Measurements from ENCODE around the gene CCDC197.

Gene CCDC197

DNA sequence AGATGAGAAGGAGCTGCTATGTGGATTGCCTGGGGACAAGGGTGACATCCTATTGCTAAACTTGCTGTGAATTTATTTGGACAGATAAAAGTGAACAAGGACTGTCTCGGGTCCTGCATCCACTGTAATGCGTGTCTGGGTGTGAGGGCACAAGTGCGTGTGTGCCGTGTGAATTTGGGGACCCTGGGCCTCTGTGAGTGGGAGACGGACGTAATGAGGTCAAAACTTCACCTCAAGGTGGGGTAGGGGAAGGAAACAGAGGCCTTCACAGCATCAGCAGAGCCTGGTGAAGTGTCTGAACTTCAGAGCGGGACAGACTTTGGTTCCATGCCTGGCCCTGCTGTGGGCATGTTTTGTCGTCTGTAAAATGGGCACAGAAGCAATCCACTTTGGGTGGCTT, 35.5 kb upstream of the CCDC197 start:
- DNase-seq (ENCODE audit: low read depth in 2 of 2) = no peak

DNA sequence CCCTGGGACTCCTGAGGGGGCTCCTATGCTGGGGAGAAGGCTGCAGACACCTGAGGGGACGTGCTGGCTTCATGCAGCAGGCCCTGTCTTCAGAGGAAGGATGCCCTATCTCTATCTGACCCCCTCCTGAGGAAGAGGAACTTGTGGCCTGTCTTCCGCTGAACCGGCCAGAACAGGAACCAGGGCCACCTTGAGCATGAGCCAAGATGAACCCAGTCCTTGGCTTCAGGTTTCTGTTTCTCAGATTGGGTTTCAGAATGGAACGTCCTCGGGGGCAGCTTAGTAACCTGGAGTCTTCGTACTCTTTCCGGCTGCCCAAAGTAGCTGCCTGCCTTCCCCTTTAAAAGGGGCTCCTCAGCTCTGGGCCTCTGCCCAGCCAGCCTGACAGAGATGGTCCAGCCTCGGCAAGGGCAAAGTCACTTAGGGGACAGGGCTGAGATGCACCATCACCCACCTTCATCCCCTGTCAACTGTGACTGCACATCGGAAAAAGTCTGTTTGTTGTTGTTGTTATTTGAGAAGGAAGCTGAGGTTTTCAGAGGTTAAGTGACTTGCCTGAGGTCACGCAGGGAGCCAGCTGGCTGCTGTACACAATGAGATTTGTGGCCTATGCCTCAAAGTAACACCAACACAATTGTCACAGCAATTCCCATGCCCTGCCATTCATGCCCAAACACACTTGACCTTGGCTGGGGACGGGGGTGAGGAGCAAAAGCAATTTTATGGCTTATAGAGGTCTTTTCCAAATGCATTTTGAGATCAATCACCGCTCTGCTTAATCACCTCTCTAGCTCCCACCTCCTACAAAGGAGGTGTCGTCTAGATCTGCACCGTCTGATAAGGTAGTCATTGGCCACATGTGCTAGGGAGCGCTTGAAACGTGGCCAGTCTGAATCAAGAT, 34.1 kb upstream of the CCDC197 start:
- no peak for DNase-seq (ENCODE audit: low read depth in 2 of 2)

DNA sequence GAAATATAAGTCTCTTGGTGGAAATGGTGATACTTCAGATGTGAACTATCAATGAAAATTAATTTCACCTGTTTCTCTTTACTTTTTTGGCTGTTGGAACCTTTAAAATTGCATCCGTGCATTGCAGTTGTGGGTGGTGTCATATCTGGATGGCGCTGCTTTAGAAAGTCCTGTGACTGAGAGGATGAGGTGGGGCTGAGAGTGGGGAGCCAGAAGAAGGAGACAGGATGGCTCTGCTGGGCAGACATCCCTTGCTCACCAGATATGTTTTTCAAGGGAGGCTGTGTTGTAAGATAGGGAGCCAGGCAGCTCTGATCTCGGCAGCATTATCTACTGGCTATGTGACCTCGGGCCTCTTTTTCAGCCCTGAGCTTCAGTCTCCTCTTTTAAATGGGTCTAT, 33.4 kb upstream of the CCDC197 start:
- DNase-seq (ENCODE audit: low read depth in 2 of 2) = no peak

DNA sequence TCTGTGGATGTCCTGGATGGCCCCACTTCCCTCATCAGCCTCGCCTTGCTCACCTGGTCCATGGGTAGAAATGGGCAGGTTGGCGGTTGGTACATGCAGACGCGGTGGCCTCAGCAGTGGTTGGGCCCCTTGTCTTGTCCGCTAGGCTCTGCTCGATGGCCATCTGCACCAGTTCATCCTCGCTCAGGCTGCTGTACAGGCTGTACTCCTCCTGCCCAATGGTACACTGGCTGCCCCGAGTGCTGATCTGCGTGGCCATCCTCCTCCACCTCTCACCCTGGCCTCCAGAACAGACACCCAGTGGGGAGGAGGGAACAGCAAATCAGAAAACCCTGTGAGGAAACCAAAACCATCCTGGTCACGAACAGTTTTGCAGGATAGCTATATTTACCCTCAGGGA, 32.8 kb upstream of the CCDC197 start:
- no peak for DNase-seq (ENCODE audit: low read depth in 2 of 2)

DNA sequence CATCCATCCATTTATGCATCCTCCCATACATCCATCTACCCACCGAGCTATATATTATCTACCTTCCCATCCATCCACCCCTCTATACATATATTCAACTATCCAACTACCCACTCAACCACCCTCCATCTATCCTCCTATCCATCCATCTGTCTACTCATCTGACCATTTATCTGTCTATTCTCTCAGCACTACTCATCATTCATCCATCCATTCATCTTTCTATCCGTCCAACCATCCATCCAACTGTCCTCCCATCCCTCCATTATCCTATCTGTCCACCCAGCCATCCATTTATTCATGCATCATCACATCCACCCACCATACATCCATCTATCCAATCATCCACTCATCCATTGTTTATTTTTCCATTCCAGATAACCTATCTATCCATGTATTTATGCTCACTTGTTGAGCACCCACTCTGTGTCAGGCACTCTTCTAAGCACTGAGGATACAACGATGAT, 32.2 kb upstream of the CCDC197 start:
- DNase-seq (ENCODE audit: low read depth in 2 of 2) = no peak

DNA sequence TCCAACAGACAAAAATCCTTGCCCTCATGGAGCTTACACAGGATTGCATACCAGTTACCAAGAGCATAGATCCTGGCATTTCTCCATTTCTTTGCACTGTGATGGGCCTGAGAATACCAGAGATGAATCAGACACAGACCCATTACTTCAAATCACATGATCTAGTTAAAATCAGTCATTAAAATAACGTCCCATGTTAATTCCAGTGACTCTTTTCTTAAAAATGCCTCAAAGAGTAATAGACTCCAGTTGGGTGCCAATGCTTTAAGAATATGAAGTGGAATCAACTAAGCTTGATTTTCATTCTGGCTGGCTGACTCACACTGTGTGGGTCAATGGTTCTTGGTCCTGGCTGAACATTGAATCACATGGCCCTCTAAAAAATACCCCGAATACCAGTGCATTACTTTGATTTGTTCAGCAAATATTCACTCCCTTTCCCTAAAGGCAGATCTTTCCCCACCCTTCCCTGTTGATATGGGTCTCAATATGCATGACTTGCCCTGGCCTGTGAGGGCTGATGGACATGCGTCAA, 31.7 kb upstream of the CCDC197 start:
- DNase-seq (ENCODE audit: low read depth in 2 of 2) = no peak

DNA sequence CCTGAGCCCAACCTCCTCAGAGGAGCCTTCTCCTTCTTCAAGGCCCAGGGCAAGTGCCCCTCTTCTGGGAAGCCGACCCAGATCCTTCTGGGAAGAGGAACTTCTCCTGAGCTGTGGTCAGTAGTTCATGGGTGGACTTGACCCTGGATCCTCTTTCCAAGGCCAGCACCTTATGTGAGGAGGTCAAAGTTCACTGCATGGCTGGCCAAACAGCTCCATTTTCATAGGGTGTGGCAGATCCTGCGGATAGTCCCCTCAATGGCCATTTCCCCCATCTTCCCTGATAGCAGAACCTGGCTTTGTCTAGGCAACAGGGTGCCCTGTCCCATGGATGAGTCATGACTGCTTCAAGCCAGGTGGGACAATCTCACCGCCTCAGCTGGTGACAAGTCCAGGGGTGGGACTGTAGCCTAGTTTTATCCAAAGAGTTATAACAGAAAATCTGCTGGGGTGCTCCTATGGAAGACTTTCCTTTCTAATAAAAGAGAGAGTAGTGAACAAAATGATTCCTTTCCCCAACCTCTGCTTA, 31.1 kb upstream of the CCDC197 start:
- no peak for DNase-seq (ENCODE audit: low read depth in 2 of 2)

DNA sequence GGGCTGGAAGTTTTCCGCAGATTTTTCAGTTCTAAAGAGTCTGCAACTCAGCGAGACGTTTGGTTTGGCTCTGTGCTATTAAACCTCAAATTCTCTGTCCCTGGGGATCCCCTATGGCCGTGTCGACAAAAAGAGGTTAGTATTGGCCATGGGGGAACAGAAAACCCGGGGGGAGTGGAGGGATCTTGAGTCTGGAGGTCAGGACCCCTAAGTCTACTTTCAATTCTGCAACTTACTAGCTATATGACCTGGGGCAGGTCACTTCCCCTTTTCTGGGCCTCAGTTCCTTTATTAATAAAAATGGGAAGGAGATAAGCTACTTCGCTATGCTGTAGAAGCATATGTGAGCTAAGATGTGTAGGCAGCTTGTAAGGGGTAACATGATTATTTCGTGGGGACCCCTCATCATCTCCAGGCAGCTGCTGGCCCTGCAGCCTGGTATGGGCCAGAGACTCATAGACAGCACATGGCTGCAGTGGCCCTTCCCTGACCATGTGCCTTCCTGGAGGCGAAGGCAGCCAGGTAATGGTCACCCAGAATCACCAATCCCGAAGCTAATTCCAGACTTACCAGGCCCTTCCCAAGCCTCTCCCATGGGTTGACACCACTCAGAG, 29.4 kb upstream of the CCDC197 start:
- no peak for DNase-seq (ENCODE audit: low read depth in 2 of 2)

DNA sequence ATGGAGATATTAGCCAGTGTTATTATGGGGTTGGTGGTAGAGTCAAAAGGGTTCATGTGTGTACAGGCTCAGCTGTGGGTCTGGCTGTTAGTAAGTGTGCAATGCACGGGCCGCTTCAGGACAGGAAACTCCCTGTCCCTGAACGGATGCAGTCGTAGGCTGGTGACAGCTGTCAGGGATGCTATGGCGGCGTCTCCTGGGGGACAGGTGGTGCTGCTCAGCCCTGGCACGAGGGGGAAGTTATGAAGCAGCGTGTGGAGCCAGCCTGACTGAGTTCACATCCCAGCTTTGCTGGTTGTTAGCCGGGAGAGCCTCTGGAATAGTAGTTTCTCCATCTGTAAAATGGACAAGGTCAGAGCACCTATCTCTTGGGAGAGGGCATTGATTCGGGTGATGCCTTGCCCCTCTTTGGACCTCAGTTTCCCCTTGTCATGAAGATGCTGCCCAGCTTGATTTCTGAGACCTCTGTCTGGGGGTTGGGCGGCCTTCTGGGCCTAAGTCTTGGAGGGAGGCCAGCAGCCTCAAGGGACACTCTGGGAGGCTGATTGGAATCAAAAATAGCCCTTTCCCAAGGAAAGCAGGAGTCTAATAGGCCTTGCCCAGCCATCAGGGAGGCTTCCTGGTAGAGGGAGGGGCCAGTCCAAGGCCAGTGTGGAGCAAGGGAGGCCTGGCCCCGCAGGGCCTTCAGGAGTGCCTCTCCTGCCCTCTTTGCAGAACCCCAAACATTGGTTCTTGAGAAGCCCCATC, 27.8 kb upstream of the CCDC197 start:
- DNase-seq (ENCODE audit: low read depth in 2 of 2) = no peak

DNA sequence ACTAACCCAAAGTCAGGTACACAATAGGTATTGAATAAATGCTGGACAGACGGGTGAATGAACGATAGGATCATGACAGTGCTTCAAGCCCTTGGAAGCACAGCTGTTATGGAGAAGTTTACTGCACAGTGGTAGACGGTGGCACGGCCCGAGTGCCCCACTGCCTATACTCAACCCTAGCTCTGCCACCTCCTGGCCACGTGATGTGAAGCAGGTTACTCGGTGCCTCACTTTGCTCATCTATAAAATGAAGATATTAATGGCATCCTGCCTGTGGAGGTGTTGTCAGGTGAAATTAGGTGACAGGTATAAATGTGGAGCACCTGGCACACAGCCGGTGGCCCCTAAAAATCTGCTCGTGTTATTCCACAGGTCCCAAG, 26.5 kb upstream of the CCDC197 start:
- peak; percentile 41 to 55 for DNase-seq (ENCODE audit: low read depth in 2 of 2)

DNA sequence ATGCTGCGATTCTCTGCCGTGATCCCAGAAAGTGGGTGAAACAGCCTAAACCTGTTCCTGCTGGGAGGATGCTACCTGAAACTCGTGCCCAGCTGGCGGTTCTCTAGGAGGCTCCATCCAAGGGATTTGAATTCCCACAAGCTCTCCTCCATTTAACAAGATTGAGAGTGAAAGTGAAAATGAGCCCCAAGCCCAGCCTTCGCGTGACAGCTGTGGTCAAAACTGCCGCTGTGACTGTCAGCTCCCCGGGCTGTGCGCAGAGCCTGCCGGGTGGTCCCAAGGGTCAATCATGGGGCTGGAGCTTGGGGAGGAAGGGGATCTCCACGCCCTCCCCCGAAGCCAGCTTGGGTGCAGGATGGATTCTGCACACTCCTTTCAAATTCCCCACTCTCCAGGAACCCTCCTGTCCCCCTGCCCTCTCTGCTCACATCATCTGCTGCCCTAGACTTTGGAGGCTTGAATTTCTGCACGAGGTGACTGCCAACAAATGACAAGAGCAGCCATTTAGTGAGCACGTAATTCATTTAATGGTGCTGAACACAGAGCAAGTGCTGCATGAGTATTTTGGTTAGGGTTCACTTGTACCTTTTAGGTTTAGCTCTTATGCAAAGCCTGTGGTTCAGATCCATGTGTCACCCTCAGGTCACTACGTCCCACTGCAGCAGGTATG, 26.0 kb upstream of the CCDC197 start:
- DNase-seq (ENCODE audit: low read depth in 2 of 2) = no peak

DNA sequence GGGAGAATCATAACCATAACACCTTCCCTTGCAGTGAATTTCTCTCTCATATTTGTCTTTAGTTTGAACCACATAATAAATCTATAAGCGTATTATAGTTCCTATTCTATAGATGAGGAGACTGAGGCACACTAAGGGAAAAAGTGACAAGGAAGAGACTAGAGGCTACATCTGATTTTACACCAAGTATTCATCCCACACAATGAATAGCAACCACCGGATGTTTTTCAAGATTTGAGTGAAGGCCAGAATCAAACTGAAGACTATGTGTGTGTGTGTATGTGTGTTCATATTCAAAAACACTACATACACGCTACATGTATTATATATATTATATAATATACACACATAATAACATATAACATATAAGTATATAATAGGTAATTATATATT, 25.5 kb upstream of the CCDC197 start:
- no peak for DNase-seq (ENCODE audit: low read depth in 2 of 2)

DNA sequence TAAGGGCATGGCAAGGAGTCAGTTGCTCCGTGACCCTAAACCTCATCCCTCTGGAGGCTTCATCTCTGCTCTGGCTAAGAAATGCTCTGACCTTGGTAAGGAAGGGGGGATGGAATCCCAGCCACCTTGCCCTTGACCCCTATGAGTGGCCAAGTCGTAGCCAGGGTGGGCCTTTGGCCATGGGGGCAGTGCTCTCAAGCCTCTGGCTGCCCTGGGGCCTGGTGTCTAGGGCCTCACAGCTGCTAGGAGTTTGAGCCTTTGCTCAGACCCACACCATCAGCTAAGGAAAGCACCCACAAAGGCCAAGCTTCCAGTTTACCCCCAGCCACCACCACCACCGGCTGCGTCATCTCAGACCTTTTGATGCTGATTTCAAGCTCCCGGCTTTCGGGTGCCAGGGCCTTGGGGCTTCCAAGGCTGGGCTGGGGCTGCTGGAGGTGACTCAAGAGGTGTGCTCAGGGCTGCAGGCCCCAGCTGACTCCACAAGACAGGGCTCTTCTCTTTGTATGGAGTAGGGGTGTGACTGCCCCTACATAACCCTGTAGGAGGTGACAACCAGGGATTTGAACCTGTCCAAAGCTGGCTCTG, 24.4 kb upstream of the CCDC197 start:
- no peak for DNase-seq (ENCODE audit: low read depth in 2 of 2)

DNA sequence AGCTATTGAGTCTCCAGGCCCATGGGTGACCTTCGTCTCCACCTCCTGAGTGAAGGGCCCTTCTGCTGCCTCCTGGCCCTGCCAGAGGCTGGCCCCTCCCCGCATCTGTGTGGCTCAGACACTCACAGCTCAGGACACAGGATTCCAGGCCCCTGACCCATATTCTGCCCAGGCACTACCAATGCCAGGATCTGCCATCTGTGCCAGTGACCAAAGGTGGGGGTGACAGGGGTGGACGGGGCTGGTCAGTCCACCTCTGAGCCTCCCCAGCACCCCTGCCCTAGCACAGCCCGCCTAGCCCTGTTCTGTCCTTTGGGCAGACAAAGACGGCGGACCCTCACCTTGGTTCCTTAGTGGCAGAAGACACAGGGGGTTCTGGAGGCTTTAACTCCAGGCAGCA, 23.5 kb upstream of the CCDC197 start:
- no peak for DNase-seq (ENCODE audit: low read depth in 2 of 2)

DNA sequence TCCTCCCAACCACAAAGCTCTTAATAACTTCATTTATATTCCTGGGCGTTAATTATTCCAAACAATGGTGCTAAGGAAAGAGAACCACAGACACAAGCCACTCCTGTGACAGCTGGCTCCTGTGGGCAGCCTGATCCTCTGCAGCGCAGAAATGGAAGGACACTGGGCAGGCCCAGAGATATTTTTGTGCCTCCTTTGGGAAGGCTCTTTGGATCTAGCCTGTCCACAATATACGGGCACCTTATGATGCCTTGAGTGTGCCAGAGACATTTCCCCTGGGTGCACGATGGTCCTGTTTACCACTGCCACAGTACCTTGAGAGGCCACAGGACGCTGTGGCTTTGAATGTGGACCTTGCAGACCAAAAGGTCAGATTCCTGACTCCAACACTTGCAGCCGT, 22.8 kb upstream of the CCDC197 start:
- no peak for DNase-seq (ENCODE audit: low read depth in 2 of 2)

DNA sequence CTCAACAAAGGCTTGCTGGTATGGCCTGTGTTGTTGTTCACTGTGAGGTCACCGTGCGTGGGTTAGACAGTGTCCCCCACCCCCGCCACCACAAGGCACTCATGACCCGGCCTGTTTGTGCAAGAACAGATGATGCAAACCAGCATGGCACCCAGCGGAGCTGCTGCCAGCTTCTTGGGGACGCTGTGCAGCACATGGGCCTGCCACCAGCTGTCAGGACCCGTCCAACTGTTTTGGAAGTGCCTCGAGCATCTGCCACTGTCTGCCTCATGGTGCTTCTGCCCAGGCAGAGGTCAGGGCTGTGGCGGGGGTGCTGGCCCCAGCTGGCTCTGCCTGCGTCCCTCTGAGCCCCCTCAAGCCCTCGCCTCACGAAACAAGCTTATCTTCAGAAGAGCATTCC, 22.3 kb upstream of the CCDC197 start:
- no peak for DNase-seq (ENCODE audit: low read depth in 2 of 2)

DNA sequence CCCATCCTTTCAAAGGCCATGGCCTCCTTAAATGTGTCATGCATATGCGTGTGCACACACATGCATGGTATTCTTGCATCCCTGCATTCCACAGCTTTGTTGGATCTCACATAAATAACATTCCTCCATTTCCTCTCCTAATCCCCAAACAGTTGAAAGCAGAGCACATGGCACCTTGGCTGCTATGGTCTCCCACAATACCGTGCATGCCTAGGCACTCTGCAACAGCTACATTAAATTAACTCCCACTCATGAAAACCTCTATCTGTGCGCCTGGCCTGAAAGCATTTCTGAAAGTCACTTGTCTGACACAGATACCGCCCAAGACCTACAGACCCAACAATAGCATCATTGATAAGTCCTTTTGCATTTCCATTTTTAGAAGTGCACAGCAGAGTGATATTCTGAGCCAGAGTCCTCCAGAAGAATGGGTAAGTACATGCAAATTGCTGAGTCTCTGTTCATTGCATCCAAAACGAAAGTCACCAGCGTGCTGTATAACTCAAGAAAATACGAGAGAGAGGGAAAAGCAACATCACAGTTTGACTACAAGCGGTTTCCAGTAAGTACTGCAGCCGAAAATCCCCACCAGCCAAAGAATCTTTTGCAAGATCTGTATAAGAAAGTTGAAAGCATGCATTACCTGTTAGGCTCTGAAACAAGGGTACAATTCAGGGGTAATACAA, 21.2 kb upstream of the CCDC197 start:
- no peak for DNase-seq (ENCODE audit: low read depth in 2 of 2)

DNA sequence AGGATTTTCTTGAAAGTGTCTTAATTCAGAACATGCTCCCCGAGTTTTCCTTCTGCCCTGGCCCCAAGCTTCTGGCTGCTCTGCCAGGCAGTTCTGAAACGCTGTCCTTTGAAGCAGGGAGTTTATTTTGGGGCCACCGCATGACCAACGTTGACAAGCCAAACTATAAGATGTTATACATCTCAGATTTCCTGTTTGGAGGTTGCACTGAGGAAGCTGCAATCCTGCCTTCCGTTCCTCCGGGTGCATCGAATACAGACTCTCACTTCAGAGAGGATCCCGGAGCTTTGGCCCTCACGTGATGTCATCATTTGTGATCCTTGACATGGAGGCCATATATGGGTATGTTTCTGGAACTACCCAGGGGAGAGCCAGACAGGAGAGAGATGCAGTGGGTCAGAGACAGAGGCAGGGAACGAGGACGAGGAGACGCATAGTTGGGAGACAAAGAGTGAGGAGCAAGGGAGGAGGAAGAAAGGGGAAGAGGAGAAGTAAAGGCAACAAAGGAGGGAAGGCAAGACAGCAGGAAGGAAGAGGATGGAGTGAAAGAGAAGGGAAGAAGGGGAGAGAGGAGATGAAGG, 20.5 kb upstream of the CCDC197 start, which contains the start of gene ASB2:
TSS of gene ASB2 (minus strand) at position 94 of the 581 bp plus-strand sequence. CDS start 12,031 bp downstream, outside the sequence.
- no peak for DNase-seq (ENCODE audit: low read depth in 2 of 2)

DNA sequence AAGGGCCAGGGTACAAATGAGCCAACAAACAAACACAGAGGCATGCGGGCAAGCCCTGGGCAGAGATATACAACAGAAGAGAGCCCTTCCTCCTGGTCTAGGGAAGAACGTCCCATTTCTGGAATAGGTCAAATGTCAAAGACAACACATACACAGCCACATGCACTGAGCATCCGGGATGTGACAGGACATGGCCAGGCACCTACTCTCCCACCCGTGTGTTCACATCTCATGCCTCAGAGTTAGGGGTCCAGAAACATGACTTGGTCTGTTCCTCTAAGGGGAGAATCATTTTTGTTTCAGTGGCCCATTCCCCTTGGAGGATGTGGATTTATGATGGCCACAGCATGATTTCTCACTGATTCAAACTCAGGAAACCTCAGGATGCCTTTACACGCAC, 19.9 kb upstream of the CCDC197 start:
- DNase-seq (ENCODE audit: low read depth in 2 of 2) = no peak
